H9 (cell line): ENCODE results near the gene GPD1L. TPM values are rescaled to one million over a fixed set of nuclear protein-coding genes. Genes with fewer than 3 reads are reported as not detected.

ENCODE experiments used
- DNase-seq: peaks from one replicate; pipeline ENCODE4 v3.0.0-alpha.2; 2017
- H2AFZ ChIP-seq: one replicate; pipeline ENCODE4 v1.6.1; 2013; ENCODE audit warnings: mild to moderate bottlenecking, low read length, control low read depth, moderate library complexity
- H2AK5ac ChIP-seq: 2 replicates; pipeline ENCODE4 v1.6.1; 2013; ENCODE audit warnings: low read length, control low read depth, mixed read lengths; ENCODE audit not compliant: insufficient read length
- H2BK120ac ChIP-seq: one replicate; pipeline ENCODE4 v1.6.1; 2013; ENCODE audit warnings: low read depth, mild to moderate bottlenecking, low read length, control low read depth, inconsistent platforms; ENCODE audit not compliant: poor library complexity, severe bottlenecking
- H2BK12ac ChIP-seq: 2 replicates; pipeline ENCODE4 v1.6.1; 2013; ENCODE audit warnings: low read length, control low read depth, mixed read lengths, low read depth; ENCODE audit not compliant: insufficient read length
- H2BK15ac ChIP-seq: 2 replicates; pipeline ENCODE4 v1.6.1; 2013; ENCODE audit warnings: low read depth, low read length, control low read depth
- H2BK20ac ChIP-seq: one replicate; pipeline ENCODE4 v1.6.1; 2013; ENCODE audit warnings: low read depth, mild to moderate bottlenecking, low read length, control low read depth, inconsistent platforms; ENCODE audit not compliant: poor library complexity, severe bottlenecking
- H2BK5ac ChIP-seq: 2 replicates; pipeline ENCODE4 v1.6.1; 2013; ENCODE audit warnings: low read length, control low read depth, mixed read lengths; ENCODE audit not compliant: insufficient read length
- H3K14ac ChIP-seq: 2 replicates; pipeline ENCODE4 v1.6.1; 2013; ENCODE audit warnings: low read length, control low read depth; ENCODE audit not compliant: insufficient read depth
- H3K18ac ChIP-seq: 2 replicates; pipeline ENCODE4 v1.6.1; 2013; ENCODE audit warnings: low read depth, mild to moderate bottlenecking, mixed read lengths, low read length, control low read depth; ENCODE audit not compliant: insufficient read length
- H3K23ac ChIP-seq: 2 replicates; pipeline ENCODE4 v1.6.1; 2013; ENCODE audit warnings: low read length, control low read depth, mixed read lengths, low read depth; ENCODE audit not compliant: insufficient read length
- H3K23me2 ChIP-seq: 2 replicates; pipeline ENCODE4 v1.6.1; 2013; ENCODE audit warnings: low read depth, mild to moderate bottlenecking, mixed read lengths, low read length, control low read depth; ENCODE audit not compliant: insufficient read length, poor library complexity, severe bottlenecking
- H3K27ac ChIP-seq: 2 replicates; pipeline ENCODE4 v1.5.1; 2013; ENCODE audit warnings: low read length, control low read depth, mixed read lengths, low read depth; ENCODE audit not compliant: insufficient read length
- H3K27me3 ChIP-seq: 2 replicates; pipeline ENCODE4 v1.6.1; 2013; ENCODE audit warnings: low read length, control low read depth, inconsistent platforms; ENCODE audit not compliant: insufficient read depth
- H3K4ac ChIP-seq: 2 replicates; pipeline ENCODE4 v1.6.1; 2013; ENCODE audit warnings: low read depth, mild to moderate bottlenecking, control low read depth, inconsistent platforms, low read length, moderate library complexity
- H3K4me1 ChIP-seq: 2 replicates; pipeline ENCODE4 v1.6.1; 2013; ENCODE audit warnings: low read length, control low read depth, inconsistent platforms; ENCODE audit not compliant: insufficient read depth
- H3K4me2 ChIP-seq: 2 replicates; pipeline ENCODE4 v1.6.1; 2013; ENCODE audit warnings: low read length, control low read depth, mixed read lengths; ENCODE audit not compliant: insufficient read length, insufficient read depth
- H3K56ac ChIP-seq: 2 replicates; pipeline ENCODE4 v1.6.1; 2013; ENCODE audit warnings: low read depth, mild to moderate bottlenecking, mixed read lengths, low read length, control low read depth; ENCODE audit not compliant: insufficient read length
- H3K79me1 ChIP-seq: 2 replicates; pipeline ENCODE4 v1.6.1; 2013; ENCODE audit warnings: low read depth, mild to moderate bottlenecking, moderate library complexity, low read length, control low read depth, inconsistent platforms; ENCODE audit not compliant: insufficient read depth, poor library complexity, severe bottlenecking
- H3K79me2 ChIP-seq: 2 replicates; pipeline ENCODE4 v1.6.1; 2013; ENCODE audit warnings: low read length, control low read depth, inconsistent platforms; ENCODE audit not compliant: insufficient read depth
- H3K9ac ChIP-seq: 2 replicates; pipeline ENCODE4 v1.6.1; 2013; ENCODE audit warnings: low read length, control low read depth, mixed read lengths; ENCODE audit not compliant: insufficient read length; ENCODE audit errors: extremely low read depth
- H3K9me3 ChIP-seq: one replicate; pipeline ENCODE4 v1.6.1; 2013; ENCODE audit warnings: low read depth, low read length, inconsistent platforms; ENCODE audit not compliant: control insufficient read depth
- H3T11ph ChIP-seq: one replicate; pipeline ENCODE4 v1.6.1; 2013; ENCODE audit warnings: mild to moderate bottlenecking, low read length, control low read depth, inconsistent platforms
- H4K20me1 ChIP-seq: one replicate; pipeline ENCODE4 v1.6.1; 2013; ENCODE audit not compliant: control insufficient read depth, insufficient read length, insufficient read depth
- H4K5ac ChIP-seq: 2 replicates; pipeline ENCODE4 v1.6.1; 2013; ENCODE audit warnings: low read depth, mild to moderate bottlenecking, mixed read lengths, low read length, control low read depth; ENCODE audit not compliant: insufficient read length
- H4K8ac ChIP-seq: replicated peaks from 2 replicates; pipeline ENCODE4 v1.6.1; 2013; ENCODE audit warnings: low read length, control low read depth, mixed read lengths, low read depth; ENCODE audit not compliant: insufficient read length
- H4K91ac ChIP-seq: 2 replicates; pipeline ENCODE4 v1.6.1; 2013; ENCODE audit warnings: low read depth, mild to moderate bottlenecking, moderate library complexity, mixed read lengths, low read length, control low read depth; ENCODE audit not compliant: insufficient read length
- H3K27ac Mint-ChIP-seq, 3 experiments: 2 replicates in 2 of 3; 3 replicates in 1 of 3; pipeline ENCODE4 v1.8.0; 2020 to 2021; ENCODE audit warnings: mixed read lengths in 3 of 3, mild to moderate bottlenecking in 1 of 3, moderate library complexity in 1 of 3
- H3K27me3 Mint-ChIP-seq: 2 replicates; pipeline ENCODE4 v1.8.0; 2021; ENCODE audit warnings: low read depth, mild to moderate bottlenecking, moderate library complexity, mixed read lengths
- H3K36me3 Mint-ChIP-seq, 3 experiments: 2 replicates in 2 of 3; 3 replicates in 1 of 3; pipeline ENCODE4 v1.8.0; 2020 to 2021; ENCODE audit warnings: low read depth in 3 of 3, mixed read lengths in 3 of 3; ENCODE audit not compliant: insufficient read depth in 1 of 3
- H3K4me1 Mint-ChIP-seq, 2 experiments: 2 replicates each; pipeline ENCODE4 v1.8.0; 2020; ENCODE audit warnings: mixed read lengths in 2 of 2
- H3K4me3 Mint-ChIP-seq, 2 experiments: 2 replicates in 1 of 2; 3 replicates in 1 of 2; pipeline ENCODE4 v1.8.0; 2020 to 2021; ENCODE audit warnings: mild to moderate bottlenecking in 2 of 2, mixed read lengths in 2 of 2, moderate library complexity in 1 of 2
- H3K9me3 Mint-ChIP-seq, 2 experiments: 2 replicates in 1 of 2; 3 replicates in 1 of 2; pipeline ENCODE4 v1.8.0; 2020; ENCODE audit warnings: mild to moderate bottlenecking in 2 of 2, mixed read lengths in 2 of 2, moderate library complexity in 1 of 2
- CTCF ChIP-seq: fragments of 200-600 bp; sonication (generic); conservative IDR thresholded peaks from 3 replicates; pipeline ENCODE4 v1.8.0; 2021; ENCODE audit warnings: antibody characterized with exemption, mild to moderate bottlenecking
- WGBS: extraction: QIAGEN DNeasy Blood & Tissue Kit; methylation state at CpG from one replicate; pipeline ENCODE4 v1.1.7; 2013; ENCODE audit warnings: missing lambda C conversion rate, low lambda C conversion rate, mixed read lengths; ENCODE audit not compliant: insufficient read length; ENCODE audit errors: extremely low coverage; 5-methylcytosine and 5-hydroxymethylcytosine counted together
- total RNA-seq: library from RNA; stranded (reverse); gene quantifications from 2 replicates; pipeline ENCODE4 v1.2.1, GENCODE V29; 2021

GPD1L gene
- total RNA-seq, 1 experiment from 2014 or later, result 3.7 TPM

GRCh38 chr3:32180141-32180784 lies 73.8 kb downstream of the GPD1L start:
- no peak overlapping the region for H3K27ac ChIP-seq
- WGBS, result no CpG with 5 or more reads among the region's 7 CpGs
- H3K27ac Mint-ChIP-seq, result no peak overlapping the region; a peak in 1 of 7 replicates
- H3K4me2 ChIP-seq, result no peak overlapping the region
- H2BK120ac ChIP-seq, result no peak overlapping the region
- H3K23ac ChIP-seq, result no peak overlapping the region
- no peaks in the 10 kb centered on the region for H3K4me1 ChIP-seq
- peaks cover 3% of the 10 kb centered on the region for H3K27me3 Mint-ChIP-seq
- no peak overlapping the region for H2BK15ac ChIP-seq
- no peak overlapping the region for H2BK20ac ChIP-seq
- H3T11ph ChIP-seq, result no peak overlapping the region
- no peak overlapping the region for H3K18ac ChIP-seq
- H2AFZ ChIP-seq, result no peak overlapping the region
- no peaks in the 10 kb centered on the region for H4K20me1 ChIP-seq
- H3K9me3 Mint-ChIP-seq, result no peaks in the 10 kb centered on the region
- no peaks in the 10 kb centered on the region for H3K79me1 ChIP-seq
- H4K91ac ChIP-seq, result no peak overlapping the region
- H3K4me1 Mint-ChIP-seq, result peaks cover 10% of the 10 kb centered on the region in 2 experiments
- no peaks in the 10 kb centered on the region for H3K79me2 ChIP-seq
- H3K56ac ChIP-seq, result no peak overlapping the region
- no peak overlapping the region for H2AK5ac ChIP-seq
- no peaks in the 10 kb centered on the region for H3K9me3 ChIP-seq
- H3K36me3 Mint-ChIP-seq, result no peaks in the 10 kb centered on the region
- H3K4me3 Mint-ChIP-seq, result no peak overlapping the region
- H3K14ac ChIP-seq, result no peak overlapping the region
- H3K23me2 ChIP-seq, result no peaks in the 10 kb centered on the region
- TF ChIP-seq CTCF, result no peak
- no peak overlapping the region for H4K5ac ChIP-seq
- no peak overlapping the region for H3K9ac ChIP-seq
- H4K8ac ChIP-seq, result no peak overlapping the region
- no peaks in the 10 kb centered on the region for H3K27me3 ChIP-seq
- DNase-seq, result no peak
- H2BK12ac ChIP-seq, result no peak overlapping the region
- H3K4ac ChIP-seq, result no peak overlapping the region
- H2BK5ac ChIP-seq, result no peak overlapping the region
